Activated CD8-positive, alpha-beta memory T cell treated with anti-CD3 and anti-CD28 coated beads, Interleukin-2, amount 10 ng/mL, durations not matched to agents 7 days and 5 days (primary cell): ENCODE results near the gene RPL23. TPM values are rescaled to one million over a fixed set of nuclear protein-coding genes. Genes with fewer than 3 reads are reported as not detected.

Source experiments
- ATAC-seq: fragments of 150-1000 bp; cut with Tn5 transposase; one replicate; pipeline ENCODE4 v1.10.0; 2021; ENCODE audit warnings: moderate library complexity
- CTCF ChIA-PET: fragments of 350-600 bp; sonication (Branson Sonifier 250); formaldehyde crosslinking; loops from one replicate; lab custom pipeline; 2021; ENCODE audit warnings: antibody characterized with exemption; lab: Charles Lee
- DNase-seq: peaks from one replicate; pipeline ENCODE4 v3.0.0-alpha.2; 2020
- H3K27ac Mint-ChIP-seq: one replicate; pipeline ENCODE4 v1.8.0; 2021; ENCODE audit warnings: mild to moderate bottlenecking, mixed read lengths
- H3K27me3 Mint-ChIP-seq: one replicate; pipeline ENCODE4 v1.8.0; 2021; ENCODE audit warnings: mixed read lengths
- H3K36me3 Mint-ChIP-seq: one replicate; pipeline ENCODE4 v1.8.0; 2021; ENCODE audit warnings: mild to moderate bottlenecking, mixed read lengths
- H3K4me1 Mint-ChIP-seq: one replicate; pipeline ENCODE4 v1.8.0; 2021; ENCODE audit warnings: mixed read lengths
- H3K4me3 Mint-ChIP-seq: one replicate; pipeline ENCODE4 v1.8.0; 2021; ENCODE audit warnings: mild to moderate bottlenecking, moderate library complexity, mixed read lengths
- H3K9me3 Mint-ChIP-seq: one replicate; pipeline ENCODE4 v1.8.0; 2022; ENCODE audit warnings: low read depth, mixed read lengths
- total RNA-seq, 2 experiments: library from RNA; stranded (reverse); gene quantifications; one replicate each; pipeline ENCODE4 v1.2.3, GENCODE V29; 2021

Gene RPL23
- total RNA-seq, result 1,000 to 10,000 TPM in 1 of 2 experiments, 100 to 1,000 TPM in 1; 831 to 1,130 TPM

- peaks cover 42% of the 10 kb centered on the region for H3K4me1 Mint-ChIP-seq
- no peaks in the 10 kb centered on the region for H3K27me3 Mint-ChIP-seq
- CTCF ChIA-PET, result interaction anchor here (0.6 to 4.2 kb wide), 13 partner anchors 10 to 379 kb away, joined by 3 to 52 read pairs (median 4); partner anchors contain the start of genes FBXO47, LASP1 and PSMB3
- peak within 1 kb of the TSS; percentile 97 for H3K4me3 Mint-ChIP-seq
- no peaks in the 10 kb centered on the region for H3K9me3 Mint-ChIP-seq
- peak within 1 kb of the TSS; percentile 98 for H3K27ac Mint-ChIP-seq
- peaks cover 48% of the 10 kb centered on the region for H3K36me3 Mint-ChIP-seq
- peak; percentile 96 for DNase-seq
- peak; percentile 88 for ATAC-seq
Measured at GRCh38 chr17:38853292-38854219, at the start of gene RPL23. TSS of gene RPL23 (minus strand) at chr17:38853721. CDS start at chr17:38853710, 11 bp downstream.

GRCh38 chr17:38900978-38901656 lies 47.6 kb upstream of the RPL23 start:
- peak; percentile 68 for ATAC-seq
- peak; percentile 90 for DNase-seq
- Mint-ChIP-seq H3K27ac (peak overlapping the region; percentile 93), H3K27me3 (no peaks in the 10 kb centered on the region), H3K36me3 (peaks cover 62% of the 10 kb centered on the region), H3K4me3 (peak overlapping the region; percentile 50), H3K4me1 (peaks cover 69% of the 10 kb centered on the region), H3K9me3 (no peaks in the 10 kb centered on the region)
- CTCF ChIA-PET, result interaction anchor here (0.9 to 9.0 kb wide), 11 partner anchors 10 to 252 kb away, joined by 3 to 88 read pairs (median 5); partner anchors contain the start of genes LASP1, LASP1NB and PLXDC1

- H3K4me1 Mint-ChIP-seq, result peaks cover 69% of the 10 kb centered on the region
- peak overlapping the region; percentile 70 for H3K4me3 Mint-ChIP-seq
- no peaks in the 10 kb centered on the region for H3K27me3 Mint-ChIP-seq
- CTCF ChIA-PET, result interaction anchor here (0.6 to 9.0 kb wide), 13 partner anchors 8 to 241 kb away, joined by 3 to 88 read pairs (median 3); partner anchors contain the start of genes FBXO47, LASP1 and LASP1NB
- peaks cover 57% of the 10 kb centered on the region for H3K36me3 Mint-ChIP-seq
- H3K9me3 Mint-ChIP-seq, result no peaks in the 10 kb centered on the region
- peak; percentile 10 for ATAC-seq
- DNase-seq, result no peak
- H3K27ac Mint-ChIP-seq, result peak overlapping the region; percentile 98
Measured at GRCh38 chr17:38899421-38899820, 45.9 kb upstream of the RPL23 start.

- Mint-ChIP-seq H3K4me3 (peak overlapping the region; percentile 70), H3K27ac (peak overlapping the region; percentile 98), H3K4me1 (peaks cover 74% of the 10 kb centered on the region), H3K36me3 (peaks cover 57% of the 10 kb centered on the region), H3K9me3 (no peaks in the 10 kb centered on the region), H3K27me3 (no peaks in the 10 kb centered on the region)
- DNase-seq, result peak; percentile 94
- ATAC-seq, result peak; percentile 73
- CTCF ChIA-PET, result interaction anchor here (0.9 to 9.0 kb wide), 9 partner anchors 7 to 254 kb away, joined by 3 to 88 read pairs (median 4); partner anchors contain the start of genes FBXO47, LASP1 and LASP1NB
Measured at GRCh38 chr17:38898812-38899348, 45.4 kb upstream of the RPL23 start.

GRCh38 chr17:38898291-38898679 lies 44.8 kb upstream of the RPL23 start:
- ATAC-seq (peak; percentile 8), DNase-seq (peak; percentile 60)
- Mint-ChIP-seq H3K27ac (peak overlapping the region; percentile 98), H3K36me3 (peaks cover 51% of the 10 kb centered on the region), H3K27me3 (no peaks in the 10 kb centered on the region), H3K4me3 (peak overlapping the region; percentile 70), H3K9me3 (no peaks in the 10 kb centered on the region), H3K4me1 (peaks cover 77% of the 10 kb centered on the region)
- CTCF ChIA-PET, result interaction anchor here (0.9 to 9.0 kb wide), 9 partner anchors 8 to 255 kb away, joined by 3 to 88 read pairs (median 5); partner anchors contain the start of genes LASP1 and LASP1NB

- DNase-seq (no peak), ATAC-seq (no peak)
- H3K27me3 Mint-ChIP-seq, result no peaks in the 10 kb centered on the region
- peak overlapping the region; percentile 98 for H3K27ac Mint-ChIP-seq
- CTCF ChIA-PET, result interaction anchor here (0.9 to 9.0 kb wide), 9 partner anchors 9 to 255 kb away, joined by 3 to 88 read pairs (median 5); partner anchors contain the start of genes LASP1 and LASP1NB
- peaks cover 77% of the 10 kb centered on the region for H3K4me1 Mint-ChIP-seq
- H3K9me3 Mint-ChIP-seq, result no peaks in the 10 kb centered on the region
- H3K4me3 Mint-ChIP-seq, result peak overlapping the region; percentile 70
- peaks cover 46% of the 10 kb centered on the region for H3K36me3 Mint-ChIP-seq
Measured at GRCh38 chr17:38897671-38898290, 44.3 kb upstream of the RPL23 start.

GRCh38 chr17:38897176-38897575 lies 43.7 kb upstream of the RPL23 start:
- ATAC-seq, result no peak
- Mint-ChIP-seq H3K27me3 (no peaks in the 10 kb centered on the region), H3K27ac (peak overlapping the region; percentile 98), H3K4me1 (peaks cover 83% of the 10 kb centered on the region), H3K36me3 (peaks cover 48% of the 10 kb centered on the region), H3K9me3 (no peaks in the 10 kb centered on the region), H3K4me3 (peak overlapping the region; percentile 9)
- CTCF ChIA-PET, result interaction anchor here (1.6 to 9.0 kb wide), 6 partner anchors 13 to 256 kb away, joined by 4 to 88 read pairs (median 12); partner anchors contain the start of genes LASP1 and LASP1NB
- no peak for DNase-seq

GRCh38 chr17:38896346-38896954 lies 42.9 kb upstream of the RPL23 start:
- Mint-ChIP-seq H3K4me3 (no peak overlapping the region), H3K9me3 (no peaks in the 10 kb centered on the region), H3K4me1 (peaks cover 87% of the 10 kb centered on the region), H3K36me3 (peaks cover 45% of the 10 kb centered on the region), H3K27me3 (no peaks in the 10 kb centered on the region), H3K27ac (peak overlapping the region; percentile 98)
- ATAC-seq (no peak), DNase-seq (no peak)
- CTCF ChIA-PET, result interaction anchor here (1.8 to 9.0 kb wide), 4 partner anchors 12 to 257 kb away, joined by 4 to 88 read pairs (median 12); partner anchors contain the start of gene LASP1

- no peaks in the 10 kb centered on the region for H3K9me3 Mint-ChIP-seq
- no peaks in the 10 kb centered on the region for H3K27me3 Mint-ChIP-seq
- peaks cover 91% of the 10 kb centered on the region for H3K4me1 Mint-ChIP-seq
- H3K36me3 Mint-ChIP-seq, result peaks cover 44% of the 10 kb centered on the region
- DNase-seq (no peak), ATAC-seq (no peak)
- CTCF ChIA-PET, result interaction anchor here (0.7 to 2.4 kb wide), 6 partner anchors 9 to 271 kb away, joined by 3 to 24 read pairs (median 6); partner anchors contain the start of genes ARL5C and LASP1
- no peak overlapping the region for H3K4me3 Mint-ChIP-seq
- peak overlapping the region; percentile 83 for H3K27ac Mint-ChIP-seq
Measured at GRCh38 chr17:38894276-38894675, 40.8 kb upstream of the RPL23 start.

- Mint-ChIP-seq H3K9me3 (no peaks in the 10 kb centered on the region), H3K4me1 (peaks cover 91% of the 10 kb centered on the region), H3K4me3 (no peak overlapping the region), H3K36me3 (peaks cover 45% of the 10 kb centered on the region), H3K27ac (peak overlapping the region; percentile 83), H3K27me3 (no peaks in the 10 kb centered on the region)
- peak; percentile 86 for DNase-seq
- ATAC-seq, result peak; percentile 63
- CTCF ChIA-PET, result interaction anchor here (0.7 to 2.4 kb wide), 6 partner anchors 8 to 271 kb away, joined by 3 to 24 read pairs (median 6); partner anchors contain the start of genes ARL5C and LASP1
Measured at GRCh38 chr17:38893607-38894006, 40.1 kb upstream of the RPL23 start.

GRCh38 chr17:38893113-38893512 lies 39.6 kb upstream of the RPL23 start:
- CTCF ChIA-PET, result interaction anchor here (1.0 to 2.4 kb wide), 5 partner anchors 9 to 272 kb away, joined by 3 to 24 read pairs (median 6); partner anchors contain the start of genes ARL5C and LASP1
- Mint-ChIP-seq H3K9me3 (no peaks in the 10 kb centered on the region), H3K27ac (peak overlapping the region; percentile 83), H3K27me3 (no peaks in the 10 kb centered on the region), H3K4me3 (no peak overlapping the region), H3K36me3 (peaks cover 43% of the 10 kb centered on the region), H3K4me1 (peaks cover 89% of the 10 kb centered on the region)
- DNase-seq, result no peak
- ATAC-seq, result peak; percentile 11
